GM20431 (cell line): ENCODE data around the gene NT5C1A.

Source experiments
- in situ Hi-C: fragments of 300-500 bp; cut with MseI, MboI; formaldehyde crosslinking; loops from one replicate; pipeline ENCODE4 v1.15.0; 2020; ENCODE audit warnings: low sequenced_read_pairs; ENCODE audit not compliant: unreplicated experiment

Gene NT5C1A

GRCh38 chr1:39690794-39691382, 19.0 kb upstream of the NT5C1A start:
- in situ Hi-C loops, result no loop called here

GRCh38 chr1:39690225-39690624, 18.3 kb upstream of the NT5C1A start:
- in situ Hi-C loops, result no loop called here

GRCh38 chr1:39689635-39690034, 17.7 kb upstream of the NT5C1A start:
- in situ Hi-C loops, result no loop called here

GRCh38 chr1:39689214-39689613, 17.3 kb upstream of the NT5C1A start:
- in situ Hi-C loops, result no loop called here

- in situ Hi-C loops, result no loop called here
Observed at GRCh38 chr1:39688706-39689105, 16.8 kb upstream of the NT5C1A start.

GRCh38 chr1:39687243-39687642, 15.3 kb upstream of the NT5C1A start:
- in situ Hi-C loops, result no loop called here

GRCh38 chr1:39685071-39685470, 13.2 kb upstream of the NT5C1A start:
- in situ Hi-C loops, result no loop called here

GRCh38 chr1:39684313-39684664, 12.4 kb upstream of the NT5C1A start:
- in situ Hi-C loops, result no loop called here

- in situ Hi-C loops, result no loop called here
Observed at GRCh38 chr1:39683591-39684312, 11.8 kb upstream of the NT5C1A start.

- in situ Hi-C loops, result no loop called here
Observed at GRCh38 chr1:39681999-39682398, 10.1 kb upstream of the NT5C1A start.

GRCh38 chr1:39681294-39681693, 9.4 kb upstream of the NT5C1A start:
- in situ Hi-C loops, result no loop called here

GRCh38 chr1:39680751-39681150, 8.8 kb upstream of the NT5C1A start:
- in situ Hi-C loops, result no loop called here

- in situ Hi-C loops, result no loop called here
Observed at GRCh38 chr1:39679821-39680220, 7.9 kb upstream of the NT5C1A start.

- in situ Hi-C loops, result no loop called here
Observed at GRCh38 chr1:39678889-39679288, 7.0 kb upstream of the NT5C1A start.

GRCh38 chr1:39677645-39678044, 5.7 kb upstream of the NT5C1A start:
- in situ Hi-C loops, result no loop called here

- in situ Hi-C loops, result no loop called here
Observed at GRCh38 chr1:39676948-39677548, 5.1 kb upstream of the NT5C1A start.

GRCh38 chr1:39675220-39675619, 3.3 kb upstream of the NT5C1A start:
- in situ Hi-C loops, result no loop called here

- in situ Hi-C loops, result no loop called here
Observed at GRCh38 chr1:39673215-39673614, 1.3 kb upstream of the NT5C1A start.

- in situ Hi-C loops, result no loop called here
Observed at GRCh38 chr1:39672551-39672947, 642 bp upstream of the NT5C1A start.

GRCh38 chr1:39671433-39671792, 494 bp downstream of the NT5C1A start:
- in situ Hi-C loops, result no loop called here

GRCh38 chr1:39670689-39671088, 1.2 kb downstream of the NT5C1A start:
- in situ Hi-C loops, result no loop called here

- in situ Hi-C loops, result no loop called here
Observed at GRCh38 chr1:39668894-39669293, 3.0 kb downstream of the NT5C1A start.
